Left lung (tissue), 10 donors: ENCODE results near the gene S100A8. TPM values are rescaled to one million over a fixed set of nuclear protein-coding genes. Genes with fewer than 3 reads are reported as not detected.

ENCODE experiments used
- ATAC-seq: fragments of 200-7000 bp; cut with Tn5 transposase; one replicate; pipeline ENCODE4 v1.9.1; 2020; ENCODE audit warnings: moderate library complexity
- DNase-seq, 4 donors: peaks; one replicate each; pipeline ENCODE4 v3.0.0-alpha.2; 2013 to 2020
- H3K27ac ChIP-seq, 2 donors: fragments of 200-600 bp; sonication (generic) in 1 of 2; one replicate each; pipeline versions ENCODE4 v1.5.0 to v1.8.0; 2020 to 2021
- H3K27me3 ChIP-seq, 2 donors: fragments of 200-600 bp; sonication (generic) in 1 of 2; one replicate each; pipeline versions ENCODE4 v1.5.0 to v1.8.0; 2020 to 2021
- H3K36me3 ChIP-seq, 2 donors: fragments of 200-600 bp; sonication (generic) in 1 of 2; one replicate each; pipeline versions ENCODE4 v1.5.0 to v1.8.0; 2020 to 2021
- H3K4me1 ChIP-seq, 2 donors: fragments of 200-600 bp; one replicate each; pipeline ENCODE4 v1.8.0; 2021
- H3K4me3 ChIP-seq, 2 donors: fragments of 200-600 bp; sonication (generic) in 1 of 2; one replicate each; pipeline versions ENCODE4 v1.5.0 to v1.8.0; 2020 to 2021; ENCODE audit warnings: mild to moderate bottlenecking in 1 of 2
- H3K9me3 ChIP-seq, 2 donors: fragments of 200-600 bp; sonication (generic) in 1 of 2; one replicate each; pipeline versions ENCODE4 v1.5.0 to v1.8.0; 2020 to 2021
- CTCF ChIP-seq, 2 donors: fragments of 200-600 bp; sonication (generic) in 1 of 2; IDR thresholded peaks; one replicate each; pipeline versions ENCODE4 v1.5.0 to v1.8.0; 2021; ENCODE audit warnings: antibody characterized with exemption in 2 of 2
- intact Hi-C, 2 donors: fragments of 100-400 bp; cut with DNase I; formaldehyde crosslinking; loops; one replicate each; pipeline versions ENCODE4 v1.11.2 to v1.14.2; 2022
- polyA plus RNA-seq, 6 donors: library from polyadenylated mRNA; unstranded; fragments of 120-200 nt; gene quantifications; one replicate each; pipeline ENCODE4 v1.2.1, GENCODE V29; 2013; ENCODE audit not compliant: insufficient read length in 6 of 6
- total RNA-seq, 2 donors: library from RNA; stranded (reverse); fragmentation: NEBNext Ultra II Directional; extraction: Animal tissue kit (Norgen Biotek cat#: 25700); gene quantifications; one replicate each; pipeline ENCODE4 v1.2.1, GENCODE V29; 2021
- donor health status: DM: no; HTN: yes; CAD: no.
- donor health status: DM: no; HTN: no; CAD: no.

The S100A8 gene
- total and polyA plus RNA-seq, 8 donors, result 10.2 to 1,365 (median 26.2) TPM

GRCh38 chr1:153403421-153404085 is 12.7 kb upstream of the S100A8 start:
- TF ChIP-seq CTCF (IDR thresholded peaks at IDR 0.05), result no peak
- intact Hi-C loops, result no loop called here
- DNase-seq, result no peak
- H3K27me3 ChIP-seq, result peaks cover 0 to 23% of the 10 kb centered on the region in 2 donors
- no peak overlapping the region for H3K4me3 ChIP-seq
- no peaks in the 10 kb centered on the region for H3K36me3 ChIP-seq
- H3K27ac ChIP-seq, result peak overlapping the region in 1 of 2 donors; percentile 65
- no peak for ATAC-seq
- H3K9me3 ChIP-seq, result no peaks in the 10 kb centered on the region
- H3K4me1 ChIP-seq, result peaks cover 0 to 26% of the 10 kb centered on the region in 2 donors

DNA sequence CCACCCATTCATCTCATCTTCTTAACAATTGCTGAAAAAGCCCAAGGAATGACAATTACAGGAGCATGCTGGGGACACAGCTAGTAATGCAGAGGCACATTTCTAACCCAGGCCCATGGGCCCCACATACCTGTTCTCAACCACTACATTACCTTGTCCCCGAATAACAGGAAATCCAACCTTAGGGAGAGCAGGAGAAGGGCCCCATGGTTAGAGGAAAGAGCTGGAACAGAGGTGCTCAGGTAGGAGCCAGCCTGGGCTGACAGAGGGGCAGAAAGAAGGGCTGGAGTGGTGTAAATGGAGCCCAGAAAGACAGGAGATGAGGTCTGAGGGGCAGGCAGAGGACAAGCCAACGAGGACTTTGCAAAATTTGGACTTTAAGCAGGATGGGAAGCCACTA is 11.4 kb upstream of the S100A8 start:
- peaks cover 0 to 18% of the 10 kb centered on the region in 2 donors for H3K27me3 ChIP-seq
- no peak overlapping the region for H3K4me3 ChIP-seq
- no peaks in the 10 kb centered on the region for H3K9me3 ChIP-seq
- DNase-seq (no peak), ATAC-seq (no peak)
- no peaks in the 10 kb centered on the region for H3K36me3 ChIP-seq
- TF ChIP-seq CTCF (IDR thresholded peaks at IDR 0.05), result no peak
- intact Hi-C loops, result no loop called here
- H3K27ac ChIP-seq, result peak overlapping the region in 1 of 2 donors; percentile 65
- H3K4me1 ChIP-seq, result peaks cover 0 to 33% of the 10 kb centered on the region in 2 donors

DNA sequence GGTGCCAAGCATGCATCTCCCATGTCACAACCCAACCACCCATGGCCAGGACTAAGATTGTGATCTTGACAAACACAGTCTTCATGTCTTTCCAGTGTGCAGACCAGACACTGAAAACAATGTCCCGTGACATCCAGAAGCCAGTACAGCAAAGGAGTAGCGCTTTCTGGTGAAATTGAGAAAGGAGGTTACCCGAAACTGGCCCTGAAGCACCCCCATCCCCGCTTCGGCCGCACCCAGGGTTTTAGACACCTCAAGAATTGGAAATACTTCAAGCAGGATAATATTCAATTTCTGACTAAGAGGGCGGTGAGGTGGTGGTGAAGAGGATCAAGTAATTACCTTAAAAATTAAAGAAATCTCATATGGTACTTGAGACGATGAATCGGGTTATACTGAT is 10.6 kb upstream of the S100A8 start:
- no peak for DNase-seq
- no peak for ATAC-seq
- H3K36me3 ChIP-seq, result no peaks in the 10 kb centered on the region
- H3K4me3 ChIP-seq, result no peak overlapping the region
- peaks cover 0 to 18% of the 10 kb centered on the region in 2 donors for H3K27me3 ChIP-seq
- TF ChIP-seq CTCF (IDR thresholded peaks at IDR 0.05), result no peak
- H3K4me1 ChIP-seq, result peaks cover 0 to 41% of the 10 kb centered on the region in 2 donors
- H3K9me3 ChIP-seq, result no peaks in the 10 kb centered on the region
- intact Hi-C loops, result no loop called here
- no peak overlapping the region for H3K27ac ChIP-seq

- intact Hi-C loops, result no loop called here
- H3K36me3 ChIP-seq, result no peaks in the 10 kb centered on the region
- ATAC-seq, result no peak
- DNase-seq, result no peak
- H3K9me3 ChIP-seq, result no peaks in the 10 kb centered on the region
- H3K4me1 ChIP-seq, result peaks cover 0 to 42% of the 10 kb centered on the region in 2 donors
- H3K27me3 ChIP-seq, result peaks cover 0 to 11% of the 10 kb centered on the region in 2 donors
- no peak overlapping the region for H3K27ac ChIP-seq
- TF ChIP-seq CTCF (IDR thresholded peaks at IDR 0.05), result no peak
- no peak overlapping the region for H3K4me3 ChIP-seq
These were observed 9.4 kb upstream of the S100A8 start for GRCh38 chr1:153400244-153400643.

DNA sequence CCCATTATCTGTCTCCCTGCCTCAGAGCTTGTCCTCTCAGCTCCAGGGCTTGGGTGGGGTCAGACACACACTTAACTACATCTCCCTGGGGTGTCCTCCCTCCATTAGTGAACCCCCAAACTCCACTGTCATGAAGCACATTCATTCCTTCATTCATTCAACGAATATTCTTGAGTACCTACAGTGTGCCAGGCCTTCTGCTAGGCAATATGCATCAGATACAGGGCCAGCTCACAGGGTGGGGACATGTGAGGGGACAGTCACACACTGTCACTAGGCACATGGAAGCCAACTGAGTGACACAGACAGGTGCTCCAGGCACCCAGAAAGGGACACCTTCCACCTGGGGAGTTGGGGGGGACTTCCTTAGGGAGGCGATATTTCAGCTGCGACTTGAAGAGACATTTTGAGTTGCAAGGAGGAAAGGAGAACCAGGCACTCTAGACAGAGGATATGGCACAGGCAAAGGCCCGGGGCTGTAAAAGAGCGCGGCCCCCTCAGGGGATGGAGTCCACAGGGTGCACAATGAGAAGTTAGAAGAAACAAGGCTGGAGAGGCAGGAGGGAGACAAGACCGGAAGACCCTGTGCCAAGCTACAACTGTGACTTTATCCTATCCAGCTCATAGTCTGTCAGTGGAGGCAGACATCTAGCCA is 8.7 kb upstream of the S100A8 start:
- Histone ChIP-seq H3K9me3 (no peaks in the 10 kb centered on the region), H3K4me3 (no peak overlapping the region), H3K36me3 (no peaks in the 10 kb centered on the region), H3K27ac (no peak overlapping the region), H3K4me1 (peaks cover 0 to 41% of the 10 kb centered on the region in 2 donors), H3K27me3 (peaks cover 0 to 13% of the 10 kb centered on the region in 2 donors)
- no peak for DNase-seq
- no peak for ATAC-seq
- TF ChIP-seq CTCF (IDR thresholded peaks at IDR 0.05), result no peak
- intact Hi-C loops, result no loop called here
